Endothelial cell (in vitro differentiated cells): ENCODE measurements around the gene PANK1. TPM values are rescaled to one million over a fixed set of nuclear protein-coding genes. Genes with fewer than 3 reads are reported as not detected.
A peak's percentile ranks its signal among the peaks of the same experiment; 100 is the strongest.

Experiments
- DNase-seq: peaks from one replicate; pipeline ENCODE4 v3.0.0; 2021; ENCODE audit warnings: low spot score
- H3K27ac Mint-ChIP-seq: one replicate; pipeline ENCODE4 v1.8.0; 2021; ENCODE audit warnings: mixed read lengths, inconsistent platforms; ENCODE audit not compliant: unreplicated experiment
- H3K27me3 Mint-ChIP-seq: one replicate; pipeline ENCODE4 v1.8.0; 2021; ENCODE audit warnings: mild to moderate bottlenecking, moderate library complexity, mixed read lengths, inconsistent platforms; ENCODE audit not compliant: unreplicated experiment
- H3K36me3 Mint-ChIP-seq: one replicate; pipeline ENCODE4 v1.8.0; 2021; ENCODE audit warnings: mild to moderate bottlenecking, low read depth, mixed read lengths, inconsistent platforms; ENCODE audit not compliant: unreplicated experiment
- H3K4me1 Mint-ChIP-seq: one replicate; pipeline ENCODE4 v1.8.0; 2021; ENCODE audit warnings: mild to moderate bottlenecking, mixed read lengths, inconsistent platforms; ENCODE audit not compliant: unreplicated experiment
- H3K4me3 Mint-ChIP-seq: one replicate; pipeline ENCODE4 v1.8.0; 2021; ENCODE audit warnings: mild to moderate bottlenecking, mixed read lengths, inconsistent platforms; ENCODE audit not compliant: unreplicated experiment
- H3K9me3 Mint-ChIP-seq: one replicate; pipeline ENCODE4 v1.8.0; 2021; ENCODE audit warnings: mixed read lengths, inconsistent platforms; ENCODE audit not compliant: unreplicated experiment
- total RNA-seq: library from RNA; stranded (reverse); fragmentation: NEBNext Ultra II Directional; extraction: Animal tissue kit (Norgen Biotek cat#: 25700); gene quantifications from one replicate; pipeline ENCODE4 v1.2.1, GENCODE V29; 2021; ENCODE audit not compliant: unreplicated experiment
- TF ChIP-seq, protein P1 (sequence below): fragments of 200-600 bp; sonication (generic); IDR thresholded peaks from one replicate; pipeline ENCODE4 v1.5.0; 2021; ENCODE audit warnings: antibody characterized with exemption; ENCODE audit not compliant: unreplicated experiment

Gene PANK1
- total RNA-seq, 1 donor from 2014 or later: 16.2 TPM

DNA sequence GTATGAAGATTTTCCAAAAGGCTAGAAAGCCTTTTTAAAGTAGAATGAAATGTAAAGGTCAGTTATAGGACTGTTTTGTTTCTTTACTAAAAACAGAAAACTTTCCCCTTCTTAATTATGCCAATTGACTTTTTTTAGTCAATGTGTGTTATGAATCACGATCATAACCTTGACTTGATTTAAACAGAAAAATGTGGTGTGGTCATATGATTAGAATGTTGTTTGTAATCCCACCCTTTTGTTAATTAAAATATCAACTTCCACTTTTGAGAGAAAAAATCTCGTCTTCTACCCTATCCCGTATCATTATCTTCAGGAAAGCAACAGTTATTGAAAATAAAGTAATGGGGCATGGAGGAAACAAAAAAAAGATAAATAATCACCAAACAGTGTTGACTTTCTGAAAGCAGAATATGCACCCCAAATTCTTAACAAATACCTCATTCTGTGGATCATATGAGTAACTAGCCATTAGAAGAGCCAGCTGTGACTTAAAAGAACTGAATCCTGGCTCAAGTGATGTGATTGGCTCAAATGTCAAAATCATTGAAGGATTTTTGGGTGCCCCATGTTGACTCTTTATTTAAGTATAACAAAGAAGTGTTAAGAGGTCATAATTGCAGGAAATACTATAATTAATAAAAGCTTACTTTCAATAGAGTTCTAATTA, 77.3 kb downstream of the PANK1 start:
- Mint-ChIP-seq H3K9me3 (no peaks in the 10 kb centered on the region), H3K4me3 (no peak overlapping the region), H3K27me3 (no peaks in the 10 kb centered on the region), H3K4me1 (no peaks in the 10 kb centered on the region), H3K36me3 (no peaks in the 10 kb centered on the region), H3K27ac (no peak overlapping the region)
- DNase-seq: no peak
- TF ChIP-seq, protein P1, sequence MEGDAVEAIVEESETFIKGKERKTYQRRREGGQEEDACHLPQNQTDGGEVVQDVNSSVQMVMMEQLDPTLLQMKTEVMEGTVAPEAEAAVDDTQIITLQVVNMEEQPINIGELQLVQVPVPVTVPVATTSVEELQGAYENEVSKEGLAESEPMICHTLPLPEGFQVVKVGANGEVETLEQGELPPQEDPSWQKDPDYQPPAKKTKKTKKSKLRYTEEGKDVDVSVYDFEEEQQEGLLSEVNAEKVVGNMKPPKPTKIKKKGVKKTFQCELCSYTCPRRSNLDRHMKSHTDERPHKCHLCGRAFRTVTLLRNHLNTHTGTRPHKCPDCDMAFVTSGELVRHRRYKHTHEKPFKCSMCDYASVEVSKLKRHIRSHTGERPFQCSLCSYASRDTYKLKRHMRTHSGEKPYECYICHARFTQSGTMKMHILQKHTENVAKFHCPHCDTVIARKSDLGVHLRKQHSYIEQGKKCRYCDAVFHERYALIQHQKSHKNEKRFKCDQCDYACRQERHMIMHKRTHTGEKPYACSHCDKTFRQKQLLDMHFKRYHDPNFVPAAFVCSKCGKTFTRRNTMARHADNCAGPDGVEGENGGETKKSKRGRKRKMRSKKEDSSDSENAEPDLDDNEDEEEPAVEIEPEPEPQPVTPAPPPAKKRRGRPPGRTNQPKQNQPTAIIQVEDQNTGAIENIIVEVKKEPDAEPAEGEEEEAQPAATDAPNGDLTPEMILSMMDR: no peak

DNA sequence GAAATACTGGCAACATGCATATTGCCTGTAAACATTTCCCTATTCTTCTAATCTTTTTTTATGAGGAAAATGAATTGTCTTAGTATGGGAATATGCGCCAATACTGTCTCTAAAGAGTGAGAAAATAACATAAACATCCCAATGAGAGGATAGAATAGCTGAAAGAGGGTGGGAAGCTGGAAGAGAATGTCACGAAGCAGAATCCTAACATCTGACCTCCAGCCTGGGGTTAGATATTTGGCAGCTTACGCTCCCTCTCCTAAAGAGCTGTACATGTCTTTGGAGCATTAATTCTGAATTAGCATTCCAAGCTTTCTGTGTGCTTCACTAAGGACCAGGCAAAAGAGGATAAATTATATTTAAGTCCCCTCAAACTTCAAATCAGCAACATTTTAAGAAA, 78.0 kb downstream of the PANK1 start:
- no peaks in the 10 kb centered on the region for H3K36me3 Mint-ChIP-seq
- H3K4me1 Mint-ChIP-seq: no peaks in the 10 kb centered on the region
- no peak for DNase-seq
- no peaks in the 10 kb centered on the region for H3K9me3 Mint-ChIP-seq
- no peak overlapping the region for H3K27ac Mint-ChIP-seq
- TF ChIP-seq, protein P1: no peak
- H3K4me3 Mint-ChIP-seq: no peak overlapping the region
- no peaks in the 10 kb centered on the region for H3K27me3 Mint-ChIP-seq

DNA sequence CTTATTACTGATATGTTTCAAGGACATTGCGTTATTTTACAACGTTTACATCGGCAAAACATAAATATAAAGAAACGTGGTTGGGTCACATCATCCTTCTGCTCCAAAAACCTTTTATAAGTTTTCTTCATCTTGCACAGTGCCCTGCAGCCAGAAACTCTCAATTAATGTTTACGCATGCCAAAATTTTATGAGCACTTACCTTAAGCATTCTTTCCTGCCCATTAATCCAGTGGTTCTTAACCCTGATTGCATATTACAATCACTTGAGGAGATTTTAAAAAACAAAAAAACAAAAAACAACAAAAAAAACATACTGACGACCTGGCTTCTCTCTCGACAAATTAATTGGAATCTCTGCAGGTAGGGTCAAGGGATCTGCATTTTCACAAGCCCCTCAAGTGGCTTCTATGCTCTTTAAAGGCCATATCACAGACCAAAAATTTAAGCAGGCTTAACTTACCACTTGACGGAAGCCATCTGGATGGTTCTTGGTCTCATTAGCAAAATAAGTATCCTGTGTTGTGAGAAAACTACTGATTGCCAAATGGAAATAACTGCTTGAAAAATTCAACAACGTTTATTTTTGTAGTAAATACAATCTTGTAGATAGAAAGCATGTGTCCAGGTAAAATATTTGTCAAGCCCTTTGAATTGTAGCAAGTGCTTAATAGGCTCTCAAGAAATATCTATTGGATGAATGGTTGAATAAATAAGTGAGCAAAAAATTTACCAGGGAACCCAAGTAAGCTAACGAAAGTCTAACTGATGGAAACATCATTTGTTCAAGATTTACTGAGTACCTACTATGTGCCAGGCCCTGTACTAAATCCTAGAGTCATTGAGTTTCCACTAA, 78.7 kb downstream of the PANK1 start:
- TF ChIP-seq, protein P1: no peak
- H3K27me3 Mint-ChIP-seq: no peaks in the 10 kb centered on the region
- H3K4me1 Mint-ChIP-seq: no peaks in the 10 kb centered on the region
- DNase-seq: no peak
- no peaks in the 10 kb centered on the region for H3K36me3 Mint-ChIP-seq
- H3K9me3 Mint-ChIP-seq: no peaks in the 10 kb centered on the region
- H3K27ac Mint-ChIP-seq: no peak overlapping the region
- H3K4me3 Mint-ChIP-seq: no peak overlapping the region

DNA sequence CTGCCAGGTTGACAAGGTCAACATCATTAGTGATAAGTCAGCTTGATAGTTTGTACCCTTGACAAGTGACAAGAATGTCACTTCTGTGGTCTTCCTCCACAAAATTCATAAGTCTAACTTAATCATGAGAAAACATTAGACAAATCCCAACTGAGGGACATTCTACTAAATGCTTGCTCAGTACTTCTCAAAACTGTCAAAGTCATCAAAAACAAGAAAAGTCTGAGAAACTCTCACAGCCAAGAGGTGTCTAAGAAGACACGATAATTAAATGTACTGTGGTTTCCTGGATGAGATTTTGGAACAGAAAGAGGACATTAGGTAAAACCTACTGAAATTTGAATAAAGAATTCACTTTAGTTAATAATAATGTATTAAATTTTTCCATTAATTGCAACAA, 79.9 kb downstream of the PANK1 start:
- no peak overlapping the region for H3K4me3 Mint-ChIP-seq
- no peaks in the 10 kb centered on the region for H3K36me3 Mint-ChIP-seq
- TF ChIP-seq, protein P1: no peak

DNA sequence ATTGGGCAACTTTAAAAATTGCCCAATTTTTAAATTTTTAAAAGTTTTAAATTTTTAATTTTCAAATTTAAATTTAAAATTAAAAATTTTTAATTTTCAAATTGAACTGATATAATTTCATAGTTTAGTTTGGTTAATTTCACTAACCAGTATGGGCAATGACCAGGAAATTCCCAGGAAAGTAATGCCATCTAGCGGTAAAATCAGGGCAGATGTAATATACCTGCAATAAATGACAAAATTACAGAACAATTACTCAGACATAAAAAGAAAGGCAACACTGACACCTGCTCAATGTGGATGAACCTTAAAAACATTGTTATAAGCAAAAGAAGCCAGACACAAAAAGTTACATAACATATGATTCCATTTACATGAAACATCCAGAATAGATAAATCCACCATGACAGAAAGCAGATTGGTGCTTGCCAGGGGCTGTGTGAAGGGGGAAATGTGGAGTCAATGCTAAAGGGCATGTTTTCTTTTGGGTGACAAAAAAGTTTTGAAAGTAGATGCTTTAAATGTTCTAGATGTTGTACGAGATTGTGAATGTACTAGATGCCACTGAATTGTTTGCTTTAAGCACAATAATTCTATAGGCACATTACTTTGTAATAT, 81.1 kb downstream of the PANK1 start:
- H3K27ac Mint-ChIP-seq: no peak overlapping the region
- no peaks in the 10 kb centered on the region for H3K9me3 Mint-ChIP-seq
- H3K36me3 Mint-ChIP-seq: no peaks in the 10 kb centered on the region
- no peaks in the 10 kb centered on the region for H3K27me3 Mint-ChIP-seq
- TF ChIP-seq, protein P1: peak; percentile 73
- H3K4me3 Mint-ChIP-seq: no peak overlapping the region
- H3K4me1 Mint-ChIP-seq: no peaks in the 10 kb centered on the region
- peak; percentile 18 for DNase-seq

More for the DNA sequence above, 79.9 kb downstream of the PANK1 start:
- Mint-ChIP-seq H3K27ac (no peak overlapping the region), H3K9me3 (no peaks in the 10 kb centered on the region), H3K27me3 (no peaks in the 10 kb centered on the region), H3K4me1 (no peaks in the 10 kb centered on the region)
- no peak for DNase-seq
